Measurements from ENCODE around the gene PSMC3.

- TF ChIP-seq POLR2A (IDR thresholded peaks at IDR 0.05) (no peak), CTCF (IDR thresholded peaks at IDR 0.05) (no peak), POLR2AphosphoS5 (IDR thresholded peaks at IDR 0.05) (no peak)
Measured at GRCh38 chr11:47387944-47388696, 38.1 kb downstream of the PSMC3 start.
